HG03175 (cell line): ENCODE results near the gene CDCA3.
A peak's percentile ranks its signal among the peaks of the same experiment; 100 is the strongest.

Experiments
- ATAC-seq: cut with Tn5 transposase; IDR thresholded peaks from one replicate; pipeline ENCODE4 v1.9.1; 2021; ENCODE audit warnings: mild to moderate bottlenecking, moderate library complexity; ENCODE audit not compliant: unreplicated experiment

Gene CDCA3

DNA sequence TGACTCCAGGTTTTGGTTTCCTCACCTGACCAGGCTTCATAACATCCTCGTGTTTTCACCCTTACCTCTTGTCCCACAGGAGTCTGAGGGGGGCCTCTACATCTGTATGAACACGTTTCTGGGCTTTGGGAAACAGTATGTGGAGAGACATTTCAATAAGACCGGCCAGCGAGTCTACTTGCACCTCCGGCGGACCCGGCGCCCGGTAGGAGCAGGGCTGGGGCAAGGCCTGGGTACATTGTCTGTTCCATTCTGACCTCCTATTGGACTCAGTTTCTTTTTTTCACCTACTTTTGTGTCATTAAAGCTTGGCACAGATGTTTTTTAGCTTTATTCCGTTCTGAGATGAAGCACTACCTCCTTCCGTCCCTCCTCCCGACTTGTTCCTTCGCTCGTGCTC lies 4.2 kb upstream of the CDCA3 start:
- ATAC-seq = no peak

DNA sequence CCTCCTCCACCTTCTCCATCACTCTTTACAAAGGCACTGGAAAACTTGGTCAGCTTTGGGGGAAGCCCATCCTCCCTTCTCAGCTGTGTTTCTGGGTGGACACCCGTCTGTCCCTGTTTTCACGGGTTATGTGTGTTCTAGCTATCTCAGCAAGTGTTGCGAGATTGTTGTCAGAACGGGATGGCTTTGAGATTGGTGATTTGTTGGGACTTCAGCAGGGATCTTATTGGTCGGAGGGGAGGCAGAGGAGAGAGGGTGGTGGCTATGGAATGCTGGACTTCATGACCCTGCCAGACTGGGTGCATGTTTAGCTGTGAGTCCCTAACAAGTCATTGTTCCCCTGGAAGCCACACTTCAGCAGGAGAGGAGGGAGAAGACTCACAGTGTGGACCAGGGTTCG lies 3.0 kb upstream of the CDCA3 start:
- ATAC-seq = no peak

DNA sequence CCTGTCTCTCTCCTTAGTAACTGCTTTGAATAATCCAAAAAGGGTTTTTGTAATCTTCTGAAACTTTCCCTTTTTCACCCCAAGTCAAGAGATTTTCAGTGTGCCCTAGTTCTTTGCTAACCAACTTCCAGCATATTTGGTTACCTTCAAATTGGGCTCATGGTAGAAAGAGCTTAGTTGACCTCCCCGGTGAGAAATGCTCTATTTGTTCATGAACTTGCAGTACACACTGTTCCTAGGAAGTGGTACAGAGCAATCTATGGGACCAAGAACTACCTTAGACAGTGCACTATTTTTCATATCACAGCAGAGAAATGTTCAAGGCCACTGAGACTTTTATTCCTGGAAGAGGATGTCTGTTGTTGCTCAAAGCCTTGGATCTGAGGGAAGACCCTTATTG lies 2.5 kb upstream of the CDCA3 start:
- no peak for ATAC-seq

DNA sequence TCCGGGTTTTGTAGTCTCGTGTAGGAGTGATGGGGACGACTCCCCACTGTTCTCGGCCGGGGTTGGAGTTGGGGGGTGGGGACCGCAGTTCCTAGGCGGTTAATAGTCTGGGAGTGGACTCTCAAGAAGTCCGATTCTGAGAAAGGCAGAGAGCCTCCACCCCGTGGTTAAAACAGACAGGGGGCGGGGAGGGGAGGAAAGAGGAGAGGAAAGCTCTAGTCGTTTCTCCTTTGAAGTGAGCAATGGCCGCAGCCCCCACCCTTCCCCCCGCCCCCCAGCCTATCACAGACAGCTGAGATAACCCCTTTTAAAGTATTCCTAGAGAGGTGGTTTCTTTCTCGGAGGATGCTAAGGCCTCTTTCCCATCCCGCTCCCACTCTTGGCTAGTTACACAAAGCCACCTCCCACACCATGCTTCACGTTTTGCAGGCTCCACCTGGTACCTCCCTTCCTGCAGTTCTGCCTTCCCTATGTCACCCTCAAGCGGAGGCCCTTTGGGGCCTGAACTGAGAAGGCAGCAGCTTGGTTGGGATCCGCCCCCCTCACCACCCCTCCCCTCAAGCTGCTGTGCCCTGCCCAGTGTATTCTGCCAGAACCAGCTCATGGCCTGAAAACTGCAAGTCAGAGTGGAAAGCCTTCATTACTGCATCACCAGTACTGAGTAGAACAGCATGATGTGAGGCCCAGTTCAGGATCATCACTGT lies 1.7 kb upstream of the CDCA3 start:
- no peak for ATAC-seq

DNA sequence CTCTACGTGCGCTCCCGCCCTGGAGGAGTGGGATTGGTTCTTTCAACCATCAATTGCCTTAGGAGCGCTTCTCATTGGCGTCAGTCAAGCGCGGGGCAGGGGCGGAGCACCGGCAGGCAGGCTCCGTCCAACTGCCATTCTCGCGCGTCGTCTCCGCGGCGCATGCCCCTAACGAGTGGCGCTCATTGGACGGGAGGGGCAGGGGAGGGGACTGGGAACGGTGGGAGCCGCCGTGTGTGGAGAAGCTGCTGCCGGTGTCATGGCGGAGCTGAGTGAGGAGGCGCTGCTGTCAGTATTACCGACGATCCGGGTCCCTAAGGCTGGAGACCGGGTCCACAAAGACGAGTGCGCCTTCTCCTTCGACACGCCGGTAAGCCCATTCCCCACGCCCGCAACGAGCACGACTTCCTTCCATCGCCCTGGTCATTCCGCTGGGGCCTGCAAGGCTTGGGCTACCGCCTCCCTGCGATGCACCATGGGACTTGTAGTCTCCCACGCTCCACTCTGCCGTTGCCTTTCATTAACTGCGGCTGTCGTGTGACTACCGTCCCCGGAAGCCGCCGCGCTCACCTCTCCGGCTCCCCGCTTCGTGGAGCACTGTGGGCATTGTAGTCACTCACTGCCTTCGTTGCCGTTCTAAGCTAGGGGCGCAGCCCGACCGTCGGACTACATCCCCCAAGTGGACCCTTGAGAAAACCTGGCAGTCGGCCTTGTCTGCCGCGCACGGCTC lies 1.0 kb upstream of the CDCA3 start, which contains the start of gene USP5:
Gene USP5 (plus strand): TSS at position 230 of the 730 bp plus-strand sequence. CDS start 30 bp downstream, at position 260.
- peak; percentile 78 for ATAC-seq

DNA sequence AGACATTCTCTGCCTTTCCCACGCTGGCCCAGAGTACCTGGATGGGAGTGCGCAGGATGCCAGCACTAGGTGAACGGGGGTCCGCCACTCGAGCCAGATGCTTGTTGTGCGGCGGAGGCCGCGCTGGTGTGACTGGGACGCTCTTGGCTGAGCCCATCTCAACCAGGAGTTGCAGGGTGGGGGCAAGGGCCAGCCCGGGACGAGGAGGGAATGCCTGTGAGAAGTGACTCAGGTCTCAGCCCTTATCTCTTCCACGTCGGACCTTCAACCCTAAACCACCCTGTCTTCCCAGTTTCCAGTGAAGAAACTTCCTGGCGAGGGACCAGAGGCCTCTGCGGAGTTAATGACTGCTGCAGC lies 312 bp downstream of the CDCA3 start:
- no peak for ATAC-seq

DNA sequence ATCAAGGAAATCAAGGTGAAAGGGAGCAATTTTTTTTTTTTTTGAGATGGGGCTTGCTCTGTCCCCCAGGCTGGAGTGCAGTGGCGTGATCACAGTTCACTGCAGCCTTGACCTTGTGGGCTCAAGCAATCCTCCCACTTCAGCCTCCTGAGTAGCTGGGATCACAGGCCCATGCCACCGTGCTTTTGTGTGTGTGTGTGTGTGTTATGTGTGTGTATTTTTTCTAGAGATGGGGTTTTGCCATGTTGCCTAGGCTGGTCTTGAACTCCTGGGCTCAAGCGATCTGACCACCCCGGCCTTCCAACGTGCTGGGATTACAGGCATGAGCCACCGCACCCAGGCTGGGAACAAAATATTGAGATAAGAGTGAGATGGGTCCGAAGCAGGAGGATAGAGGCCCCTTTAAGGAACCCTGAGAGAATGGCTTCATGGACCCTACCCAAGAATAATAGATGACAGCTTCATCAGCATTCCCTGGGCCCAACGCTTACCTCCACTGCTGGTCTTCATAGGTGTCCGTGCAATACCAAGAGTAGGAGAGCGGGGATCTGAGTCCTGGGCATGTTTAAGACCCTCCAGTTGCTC lies 1.0 kb downstream of the CDCA3 start:
- no peak for ATAC-seq

DNA sequence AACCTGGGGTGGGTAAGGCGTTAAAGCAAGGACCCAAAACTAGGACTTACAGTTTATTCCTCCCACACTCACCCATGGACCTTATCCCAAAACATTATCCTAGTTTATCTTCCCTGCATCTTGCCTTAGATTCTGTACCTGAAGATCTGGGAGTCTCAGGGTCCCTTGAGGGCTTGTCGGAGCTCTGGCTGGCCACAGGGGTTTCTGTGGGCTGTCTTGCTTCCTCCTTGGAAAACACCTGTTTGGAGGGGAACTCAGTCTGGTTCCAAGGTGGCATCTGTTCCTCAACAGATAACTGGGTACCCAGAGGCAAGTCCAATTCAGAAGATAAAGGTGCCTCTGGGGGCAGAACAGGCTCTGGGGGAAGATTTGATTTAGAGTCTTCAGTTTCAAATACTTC lies 1.7 kb downstream of the CDCA3 start:
- no peak for ATAC-seq

DNA sequence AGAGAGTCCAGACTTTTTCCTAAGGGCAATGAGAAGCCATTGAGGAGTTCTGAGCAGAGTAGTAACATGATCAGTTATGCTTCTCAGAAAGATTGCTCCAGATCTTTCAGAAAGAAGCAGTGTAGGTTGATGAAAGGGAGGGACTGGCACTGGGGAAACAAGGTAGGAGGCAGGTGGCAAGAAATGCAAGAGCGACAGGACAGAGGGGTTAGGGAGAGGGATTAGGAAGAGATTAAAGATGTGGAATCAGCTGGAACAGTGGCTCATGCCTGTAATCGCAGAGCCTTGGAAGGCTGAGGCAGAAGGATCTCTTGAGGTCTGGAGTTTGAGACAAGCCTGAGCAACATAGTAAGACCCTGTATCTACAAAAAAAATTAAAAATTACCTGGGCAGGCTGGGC lies 3.4 kb downstream of the CDCA3 start:
- no peak for ATAC-seq

DNA sequence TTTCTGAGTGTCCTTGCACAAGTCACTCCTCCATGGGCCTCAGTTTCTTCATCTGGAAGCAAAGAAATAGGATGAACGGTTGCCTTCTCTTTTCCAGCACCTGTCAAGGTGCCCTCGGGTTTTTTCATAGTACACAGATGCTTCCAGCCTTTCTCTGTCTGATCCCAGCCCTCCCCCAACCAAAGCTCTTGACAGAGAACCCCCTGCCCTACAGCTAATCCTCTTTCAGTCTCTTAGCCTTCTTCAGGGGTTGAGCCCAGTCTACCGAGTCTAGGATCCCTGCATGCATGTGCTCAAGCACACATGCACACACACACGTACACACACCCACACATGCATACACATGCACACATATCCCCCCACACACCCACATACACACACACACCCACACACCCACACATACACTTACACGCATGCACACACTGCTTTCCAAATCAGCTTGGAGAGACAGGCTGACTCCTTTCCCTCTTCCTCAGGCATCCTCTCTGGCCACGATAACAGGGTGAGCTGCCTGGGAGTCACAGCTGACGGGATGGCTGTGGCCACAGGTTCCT lies 4.7 kb downstream of the CDCA3 start:
- no peak for ATAC-seq

DNA sequence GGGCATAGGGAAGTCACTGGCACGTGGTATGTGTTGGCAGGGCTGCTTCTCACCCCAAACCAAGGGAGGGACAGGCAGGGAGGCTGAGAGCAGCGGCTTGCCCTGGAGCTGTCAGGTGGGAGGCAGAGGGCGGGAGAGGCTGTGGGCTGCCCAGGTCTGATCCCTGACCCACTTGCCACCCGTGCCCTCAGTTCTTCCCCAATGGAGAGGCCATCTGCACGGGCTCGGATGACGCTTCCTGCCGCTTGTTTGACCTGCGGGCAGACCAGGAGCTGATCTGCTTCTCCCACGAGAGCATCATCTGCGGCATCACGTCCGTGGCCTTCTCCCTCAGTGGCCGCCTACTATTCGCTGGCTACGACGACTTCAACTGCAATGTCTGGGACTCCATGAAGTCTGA lies 5.7 kb downstream of the CDCA3 start:
- ATAC-seq = no peak

DNA sequence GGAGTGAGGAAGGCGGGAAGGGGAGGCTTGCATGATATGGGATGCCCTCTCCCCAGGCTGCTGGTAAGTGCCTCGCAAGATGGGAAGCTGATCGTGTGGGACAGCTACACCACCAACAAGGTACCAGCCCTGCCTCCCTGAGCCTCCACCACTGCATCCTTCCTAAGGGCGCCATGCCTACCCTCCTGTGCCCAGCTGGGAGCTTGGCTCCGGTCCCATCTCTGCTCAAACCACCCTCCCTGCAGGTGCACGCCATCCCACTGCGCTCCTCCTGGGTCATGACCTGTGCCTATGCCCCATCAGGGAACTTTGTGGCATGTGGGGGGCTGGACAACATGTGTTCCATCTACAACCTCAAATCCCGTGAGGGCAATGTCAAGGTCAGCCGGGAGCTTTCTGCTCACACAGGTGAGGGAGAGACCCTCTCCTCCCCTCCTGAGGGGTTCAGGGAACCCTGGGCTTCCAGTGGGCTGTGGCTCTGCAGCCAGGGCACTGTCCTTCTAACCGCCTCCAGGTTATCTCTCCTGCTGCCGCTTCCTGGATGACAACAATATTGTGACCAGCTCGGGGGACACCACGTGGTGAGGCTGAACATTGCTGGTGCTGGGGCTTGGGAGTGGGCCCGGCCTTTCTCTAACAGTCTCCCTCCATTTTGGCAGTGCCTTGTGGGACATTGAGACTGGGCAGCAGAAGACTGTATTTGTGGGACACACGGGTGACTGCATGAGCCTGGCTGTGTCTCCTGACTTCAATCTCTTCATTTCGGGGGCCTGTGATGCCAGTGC lies 7.8 kb downstream of the CDCA3 start:
- no peak for ATAC-seq

DNA sequence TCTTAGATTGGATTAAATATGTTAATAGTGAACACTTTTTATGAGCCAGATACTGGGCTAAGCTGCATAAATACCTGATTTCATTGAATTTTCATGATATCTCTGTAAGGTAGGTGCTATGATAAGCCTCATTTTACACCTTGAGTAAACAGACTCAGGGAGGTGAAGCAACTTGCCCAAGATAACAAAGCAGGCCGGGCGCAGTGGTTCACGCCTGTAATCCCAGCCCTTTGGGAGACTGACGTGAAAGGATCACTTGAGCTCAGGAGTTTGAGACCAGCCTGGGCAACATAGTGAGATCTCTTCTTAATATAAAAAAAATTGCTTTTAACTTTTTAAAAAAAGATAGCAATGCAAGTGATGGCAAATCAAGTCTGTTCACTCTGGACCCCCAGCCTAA lies 9.0 kb downstream of the CDCA3 start:
- no peak for ATAC-seq

DNA sequence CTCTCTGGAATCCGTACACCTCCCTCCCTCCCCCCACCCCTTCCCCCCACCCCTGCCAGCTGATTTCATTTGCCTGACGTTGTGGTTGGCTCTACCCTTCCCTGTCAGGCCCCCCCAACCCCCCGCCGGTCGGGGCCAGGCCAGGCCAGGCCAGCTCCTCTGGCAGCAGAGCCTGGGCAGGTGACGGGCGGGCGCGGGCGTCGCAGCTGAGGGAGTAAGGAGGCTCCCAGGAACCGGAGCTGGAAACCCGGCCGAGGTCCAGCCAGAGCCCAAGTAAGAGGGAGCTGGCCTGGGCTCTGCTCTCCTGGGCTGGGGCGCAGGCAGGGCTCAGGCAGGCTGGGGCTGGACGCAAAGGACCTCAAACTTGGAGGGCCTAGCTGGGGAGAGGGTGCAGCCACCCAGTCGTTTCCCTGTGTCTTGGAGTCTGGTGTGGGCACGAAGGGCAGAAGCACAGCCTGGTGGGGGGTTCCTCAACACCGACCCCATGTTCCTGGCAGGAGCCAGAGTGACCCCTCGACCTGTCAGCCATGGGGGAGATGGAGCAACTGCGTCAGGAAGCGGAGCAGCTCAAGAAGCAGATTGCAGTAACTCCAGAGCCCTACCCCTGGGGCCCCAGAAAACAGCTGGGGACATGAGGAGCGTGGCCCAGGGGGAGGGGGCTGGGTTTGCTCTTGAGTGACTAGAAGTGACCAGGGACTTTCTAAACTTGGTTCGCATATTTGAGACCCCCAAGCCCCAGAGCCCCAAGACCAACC lies 10.1 kb downstream of the CDCA3 start, which contains the start of gene GNB3:
Gene GNB3 (plus strand): TSS at position 165 of the 755 bp plus-strand sequence. CDS start 363 bp downstream, at position 528.
- ATAC-seq = no peak

DNA sequence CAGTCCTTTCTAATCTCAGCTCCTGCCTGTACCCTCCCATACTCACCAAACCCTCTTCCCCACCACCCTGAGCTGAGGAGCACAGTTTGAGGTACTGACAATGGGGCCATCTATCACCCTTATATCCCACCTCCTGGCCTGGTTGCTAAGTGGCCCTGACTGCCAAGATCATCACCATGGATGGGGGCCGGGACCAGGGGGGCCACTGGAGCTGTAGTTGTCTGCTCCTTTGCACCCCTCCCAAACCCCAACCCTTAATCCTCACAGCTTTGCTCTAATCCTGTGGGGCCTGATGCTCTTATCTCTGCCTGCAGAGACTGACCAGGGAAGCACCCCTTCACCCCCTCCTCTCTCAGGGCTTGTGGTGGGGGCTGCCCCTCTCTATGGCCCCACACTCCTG lies 10.8 kb downstream of the CDCA3 start:
- no peak for ATAC-seq

DNA sequence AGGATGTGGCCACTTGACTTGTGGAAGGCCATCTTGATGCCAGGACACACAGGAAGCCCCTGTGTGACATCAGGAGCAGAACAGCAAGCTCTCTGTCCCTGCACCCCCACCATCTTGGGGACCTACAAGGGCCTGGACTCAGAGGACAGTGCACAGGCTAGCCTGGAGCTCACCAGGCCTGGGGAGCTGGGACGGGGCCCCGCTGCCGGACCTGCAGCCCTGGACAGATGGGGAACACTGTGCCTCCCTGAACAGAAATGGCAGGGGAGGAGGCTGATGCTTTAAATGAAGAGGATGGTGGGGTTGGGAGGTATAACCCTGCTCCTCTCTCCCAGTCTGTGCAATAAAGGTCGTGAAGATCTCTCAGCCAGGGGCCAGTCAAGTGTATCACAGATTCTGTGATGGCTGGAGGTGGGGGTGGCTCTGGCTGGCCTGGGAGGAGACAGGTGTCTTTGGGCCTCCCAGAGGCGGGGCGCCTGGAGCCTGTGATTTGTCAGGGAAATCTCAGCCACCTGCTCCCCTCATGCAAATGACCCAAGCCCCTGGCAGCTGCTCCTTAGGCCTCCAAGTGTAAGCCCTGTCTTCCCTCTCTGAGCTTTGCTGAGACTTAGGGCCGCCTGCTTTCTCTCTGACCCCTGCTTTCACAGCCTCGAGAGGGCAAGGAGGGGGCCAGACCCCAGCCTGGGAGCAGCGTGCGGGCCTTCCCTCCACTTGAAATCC lies 11.4 kb downstream of the CDCA3 start:
- peak; percentile 61 for ATAC-seq

DNA sequence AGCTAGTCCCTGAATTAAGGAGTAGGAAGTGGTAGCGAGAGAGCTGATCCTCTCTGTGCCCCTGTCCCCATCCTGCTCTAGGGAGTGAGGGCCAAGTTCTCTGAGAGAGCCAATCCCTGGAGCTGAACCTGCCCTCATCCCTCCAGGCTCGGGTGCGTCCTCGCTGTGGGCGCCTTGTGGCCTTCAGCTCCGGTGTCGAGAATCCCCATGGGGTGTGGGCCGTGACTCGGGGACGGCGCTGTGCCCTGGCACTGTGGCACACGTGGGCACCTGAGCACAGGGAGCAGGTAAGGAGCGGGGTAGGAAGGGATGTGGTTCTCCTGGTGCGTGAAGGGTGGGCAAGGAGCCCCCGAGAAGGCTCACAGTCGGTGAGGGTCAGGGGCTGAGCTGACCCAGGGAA lies 12.2 kb downstream of the CDCA3 start:
- no peak for ATAC-seq

DNA sequence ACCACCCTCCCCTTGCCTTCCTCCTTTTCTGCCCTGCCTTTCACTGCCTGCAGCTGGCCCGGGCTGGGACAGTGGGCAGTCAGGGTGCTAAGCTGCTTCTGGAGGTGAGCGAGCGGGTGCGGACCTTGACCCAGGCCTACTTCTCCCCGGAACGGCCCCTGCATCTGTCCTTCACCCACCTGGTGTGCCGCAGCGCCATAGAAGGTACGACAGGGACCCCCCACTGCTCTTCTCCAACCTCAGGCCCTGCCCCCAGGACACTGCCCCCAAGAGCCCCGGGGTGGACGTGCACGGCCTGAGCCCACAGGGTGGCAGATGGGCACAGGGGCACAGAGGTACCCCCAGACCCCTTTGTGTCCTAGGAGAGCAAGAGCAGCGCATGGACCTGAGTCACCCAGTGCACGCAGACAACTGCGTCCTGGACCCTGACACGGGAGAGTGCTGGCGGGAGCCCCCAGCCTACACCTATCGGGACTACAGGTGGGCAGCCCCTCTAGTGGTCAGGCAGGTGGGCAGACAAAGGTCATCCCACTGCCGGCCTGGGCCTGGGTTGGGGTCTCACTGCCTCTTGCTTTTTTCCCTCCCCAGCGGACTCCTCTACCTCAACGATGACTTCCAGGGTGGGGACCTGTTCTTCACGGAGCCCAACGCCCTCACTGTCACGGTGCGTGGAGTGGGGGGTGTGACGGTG lies 13.6 kb downstream of the CDCA3 start:
- ATAC-seq = no peak

DNA sequence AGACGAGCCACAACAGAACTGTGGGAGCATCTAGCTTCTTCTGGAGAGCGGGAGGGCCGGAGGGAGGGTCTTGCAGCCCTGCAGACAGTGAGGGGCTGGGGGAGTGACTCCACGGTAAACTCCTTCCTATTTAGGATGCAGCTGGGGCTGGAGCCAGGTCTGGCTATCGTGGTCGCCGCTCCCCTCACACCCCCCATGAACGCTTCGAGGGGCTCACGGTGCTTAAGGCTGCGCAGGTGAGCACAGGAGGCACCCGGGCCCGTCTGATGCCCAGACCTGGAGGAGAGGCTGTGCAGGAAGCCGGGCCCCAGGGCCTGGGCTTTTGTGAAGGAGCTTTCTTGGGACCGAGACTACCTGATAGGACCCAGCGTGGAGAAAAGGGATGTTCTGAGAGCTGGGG lies 14.2 kb downstream of the CDCA3 start:
- ATAC-seq = no peak
